Tibial nerve (tissue), 4 donors: ENCODE measurements around the gene MPL.

Source experiments
- CTCF ChIP-seq, 5 experiments: fragments of 200-600 bp in 3 of 5; fragments of 450-650 bp in 2 of 5; sonication (generic) in 3 of 5; IDR thresholded peaks; one replicate each; pipeline ENCODE4 v1.5.1; 2016 to 2019; ENCODE audit warnings: antibody characterized with exemption in 5 of 5, mild to moderate bottlenecking in 3 of 5, moderate library complexity in 2 of 5
- EP300 ChIP-seq, 2 donors: sonication (generic); formaldehyde crosslinking; IDR thresholded peaks; one replicate each; pipeline ENCODE4 v1.6.1; 2017; ENCODE audit warnings: antibody characterized with exemption in 2 of 2, mild to moderate bottlenecking in 1 of 2
- POLR2A ChIP-seq, 2 donors: fragments of 450-650 bp; IDR thresholded peaks; one replicate each; pipeline ENCODE4 v1.6.1; 2017; ENCODE audit warnings: antibody characterized with exemption in 2 of 2, mild to moderate bottlenecking in 2 of 2, moderate library complexity in 2 of 2

- TF ChIP-seq CTCF (IDR thresholded peaks at IDR 0.05) (no peak), POLR2A (IDR thresholded peaks at IDR 0.05) (no peak), EP300 (IDR thresholded peaks at IDR 0.05) (no peak)
These were observed 15.3 kb downstream of the MPL start for GRCh38 chr1:43352881-43353280.
